ENCODE data around the gene FOXO1. TPM values are rescaled to one million over a fixed set of nuclear protein-coding genes. Genes with fewer than 3 reads are reported as not detected.

FOXO1 gene
- polyA plus RNA-seq, 4 donors = 15.4 to 17.7 (median 17.1) TPM

GRCh38 chr13:40611004-40611403 is 55.4 kb downstream of the FOXO1 start:
- no peak for DNase-seq (ENCODE audit: low read depth in 4 of 4, low spot score in 3 of 4)

DNA sequence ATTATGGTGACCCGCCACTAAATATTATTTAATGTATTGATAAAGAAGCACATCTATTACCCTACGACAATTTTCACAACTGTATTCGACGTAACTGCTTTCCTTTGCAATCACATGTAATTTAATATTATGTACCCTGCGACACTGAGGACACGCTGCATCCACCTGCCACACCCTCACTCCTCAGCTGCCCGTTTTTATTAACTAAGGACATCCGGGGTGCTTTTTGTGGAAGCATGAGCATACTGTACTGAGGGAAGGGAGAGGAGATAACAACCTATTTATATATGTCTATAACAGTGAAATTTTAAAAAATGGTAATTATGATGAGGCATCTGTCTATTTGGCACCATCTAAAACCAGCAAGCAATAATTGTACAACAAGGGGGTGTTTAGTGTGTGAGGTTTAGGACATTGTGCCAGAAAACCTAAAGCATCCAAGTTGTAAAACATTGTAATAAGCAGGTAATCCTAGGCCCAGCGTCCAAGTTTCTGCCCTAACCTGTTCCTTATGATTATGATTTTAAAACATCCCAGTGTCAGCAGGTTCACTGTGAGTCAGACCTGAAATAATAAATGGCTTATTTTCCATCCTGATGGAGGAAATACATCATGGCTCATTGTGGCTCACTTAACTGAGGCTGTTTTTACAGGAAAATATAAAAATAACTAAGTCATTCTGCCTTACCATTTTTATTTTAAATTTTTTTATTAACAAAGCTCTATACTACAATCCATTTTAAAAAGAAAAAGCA is 56.3 kb downstream of the FOXO1 start:
- DNase-seq (ENCODE audit: low read depth in 4 of 4, low spot score in 3 of 4) = no peak

GRCh38 chr13:40608308-40608707 is 58.1 kb downstream of the FOXO1 start:
- DNase-seq (ENCODE audit: low read depth in 4 of 4, low spot score in 3 of 4) = no peak

- DNase-seq (ENCODE audit: low read depth in 4 of 4, low spot score in 3 of 4) = no peak
These were observed 60.9 kb downstream of the FOXO1 start for GRCh38 chr13:40605573-40605972.

DNA sequence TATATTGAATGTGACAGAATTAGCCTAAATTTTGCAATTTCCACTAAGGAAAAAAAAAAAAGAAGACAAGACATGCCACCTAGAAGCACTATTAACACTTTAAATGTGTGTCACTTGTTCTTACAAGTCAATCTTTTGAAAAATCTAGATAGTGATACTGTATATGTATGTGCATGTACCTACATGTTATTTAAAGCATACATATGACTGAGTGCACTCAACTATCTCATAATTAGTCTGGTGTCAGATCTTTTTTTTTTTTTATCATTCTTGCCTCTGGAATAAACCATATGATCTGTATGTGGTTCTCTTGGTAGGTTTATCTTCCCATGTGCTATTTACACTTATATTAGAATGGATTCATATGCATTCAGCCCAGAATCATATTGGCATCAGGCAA is 62.3 kb downstream of the FOXO1 start:
- no peak for DNase-seq (ENCODE audit: low read depth in 4 of 4, low spot score in 3 of 4)

- DNase-seq (ENCODE audit: low read depth in 4 of 4, low spot score in 3 of 4) = no peak
These were observed 66.2 kb downstream of the FOXO1 start for GRCh38 chr13:40600149-40600751.

GRCh38 chr13:40599747-40600146 is 66.7 kb downstream of the FOXO1 start:
- no peak for DNase-seq (ENCODE audit: low read depth in 4 of 4, low spot score in 3 of 4)

DNA sequence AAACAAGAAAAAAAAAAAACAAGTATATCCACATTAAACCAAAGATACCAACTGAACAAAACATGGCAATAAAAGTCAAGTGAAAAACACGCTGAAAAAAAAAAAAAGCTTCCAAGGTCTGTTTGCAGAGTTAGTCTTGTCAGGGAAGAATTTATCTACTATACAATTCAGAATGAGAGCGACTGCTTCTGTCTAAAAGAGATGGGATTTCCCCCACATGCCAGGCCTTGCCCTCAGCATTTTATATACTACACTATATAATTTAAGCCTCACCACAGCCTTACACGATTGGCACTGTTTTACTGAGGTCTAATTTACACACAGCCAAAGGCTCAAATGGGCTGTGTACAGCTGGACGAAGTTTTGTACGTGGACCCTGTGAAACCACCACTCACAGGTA is 67.3 kb downstream of the FOXO1 start:
- no peak for DNase-seq (ENCODE audit: low read depth in 4 of 4, low spot score in 3 of 4)

- no peak for DNase-seq (ENCODE audit: low read depth in 4 of 4, low spot score in 3 of 4)
These were observed 67.9 kb downstream of the FOXO1 start for GRCh38 chr13:40598569-40598968.

GRCh38 chr13:40597735-40598365 is 68.6 kb downstream of the FOXO1 start:
- DNase-seq (ENCODE audit: low read depth in 4 of 4, low spot score in 3 of 4) = no peak

GRCh38 chr13:40596484-40596883 is 70.0 kb downstream of the FOXO1 start:
- no peak for DNase-seq (ENCODE audit: low read depth in 4 of 4, low spot score in 3 of 4)

GRCh38 chr13:40595693-40596092 is 70.7 kb downstream of the FOXO1 start:
- no peak for DNase-seq (ENCODE audit: low read depth in 4 of 4, low spot score in 3 of 4)

DNA sequence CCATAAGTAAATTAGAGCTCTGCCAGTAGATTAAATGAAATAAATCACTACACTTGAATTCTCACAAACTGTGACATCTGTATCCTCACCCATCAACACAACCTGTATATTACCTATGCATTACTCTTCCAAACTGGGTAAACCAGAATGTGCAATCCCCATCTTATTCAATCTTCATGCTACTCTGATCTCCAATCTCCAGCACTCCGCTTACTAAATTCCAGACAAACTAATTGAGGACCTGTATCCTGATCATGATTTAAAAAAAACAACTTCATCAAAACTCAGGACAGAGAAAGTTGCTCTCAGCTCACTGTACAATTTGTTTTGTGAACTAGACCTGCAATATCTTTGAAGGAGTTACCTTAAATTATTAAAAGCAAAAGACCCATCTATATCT is 74.4 kb downstream of the FOXO1 start:
- no peak for DNase-seq (ENCODE audit: low read depth in 4 of 4, low spot score in 3 of 4)

DNA sequence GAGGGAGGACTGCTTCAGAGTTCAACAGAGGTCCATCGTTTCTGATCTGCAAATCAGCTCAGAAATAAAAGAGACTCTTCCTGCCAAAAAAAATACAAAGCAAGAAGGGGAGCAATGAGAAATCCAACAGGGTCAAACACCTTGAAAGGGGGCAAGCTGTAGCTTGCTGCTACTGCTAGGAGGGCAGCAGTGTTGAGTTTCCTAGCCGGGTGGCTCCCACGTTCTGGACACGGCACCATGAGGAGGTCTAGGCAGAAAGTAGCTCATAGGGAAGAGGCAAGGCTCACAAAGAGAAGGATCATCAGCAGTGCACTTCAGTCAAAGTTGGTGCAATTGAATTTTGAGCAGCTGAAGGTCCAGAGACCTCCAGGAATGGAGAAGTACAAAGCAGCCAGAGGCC is 75.3 kb downstream of the FOXO1 start:
- DNase-seq (ENCODE audit: low read depth in 4 of 4, low spot score in 3 of 4) = no peak

DNA sequence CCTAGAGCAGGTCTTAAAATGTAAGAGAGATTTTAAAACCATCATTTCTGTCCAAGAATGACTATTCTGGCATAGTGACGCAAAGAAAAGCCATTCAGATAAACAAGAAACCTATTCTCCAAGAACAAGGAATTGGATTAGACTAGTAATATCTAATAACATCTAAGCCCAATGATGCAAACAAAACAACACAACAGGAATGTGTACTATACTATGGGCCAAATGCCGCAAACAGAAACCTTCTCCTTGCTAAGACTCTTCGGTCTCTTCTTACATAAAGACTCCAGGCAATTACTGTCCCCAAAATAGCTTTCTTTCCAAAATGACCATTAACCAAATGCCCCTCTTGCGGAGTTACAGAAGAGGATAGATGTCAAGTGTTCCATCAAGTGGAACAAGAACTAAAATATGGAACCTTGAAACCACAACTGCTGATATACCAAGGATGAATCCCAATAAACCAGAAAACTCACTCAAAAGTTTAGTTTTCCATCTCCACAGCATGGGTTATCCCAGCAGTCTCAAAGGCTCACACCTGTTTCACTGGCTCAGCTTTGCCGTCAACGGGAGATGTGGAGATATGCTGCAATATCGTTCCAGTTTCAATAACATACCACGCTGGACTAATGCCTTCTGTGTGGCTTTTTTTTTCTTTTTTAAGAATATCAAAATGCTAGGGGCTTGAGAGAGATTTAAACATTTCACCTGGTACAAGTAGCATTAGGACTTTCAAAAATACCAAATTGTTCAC is 76.2 kb downstream of the FOXO1 start:
- no peak for DNase-seq (ENCODE audit: low read depth in 4 of 4, low spot score in 3 of 4)

- DNase-seq (ENCODE audit: low read depth in 4 of 4, low spot score in 3 of 4) = peak in 3 of 4 donors; percentile 12 to 45 (median 36)
These were observed 76.9 kb downstream of the FOXO1 start for GRCh38 chr13:40589285-40590109.

DNA sequence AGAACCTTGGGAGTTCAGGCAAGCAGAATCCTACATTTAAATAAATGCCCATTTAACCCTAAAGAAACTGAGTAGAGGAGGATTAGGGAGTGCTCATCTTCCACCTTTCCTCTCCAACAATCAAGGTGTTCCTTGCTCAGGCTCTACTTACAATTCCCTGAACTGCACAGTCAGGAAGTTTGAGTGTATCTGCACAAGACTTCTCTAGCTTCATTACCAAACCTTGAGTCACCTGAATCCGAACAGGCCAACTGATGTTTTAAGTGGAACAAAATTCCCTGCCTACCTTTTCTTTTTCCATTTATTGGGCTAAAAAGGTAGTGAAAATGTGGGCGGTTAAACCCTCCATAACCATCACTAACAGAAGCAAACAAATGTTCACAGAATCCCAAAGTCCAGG is 78.3 kb downstream of the FOXO1 start:
- no peak for DNase-seq (ENCODE audit: low read depth in 4 of 4, low spot score in 3 of 4)

GRCh38 chr13:40586886-40587565 is 79.4 kb downstream of the FOXO1 start:
- no peak for DNase-seq (ENCODE audit: low read depth in 4 of 4, low spot score in 3 of 4)

- DNase-seq (ENCODE audit: low read depth in 4 of 4, low spot score in 3 of 4) = no peak
These were observed 80.5 kb downstream of the FOXO1 start for GRCh38 chr13:40585911-40586471.

Measured in right renal pelvis (tissue), 4 donors.